Endodermal cell (in vitro differentiated cells): ENCODE measurements around the gene KDM1B. TPM values are rescaled to one million over a fixed set of nuclear protein-coding genes. Genes with fewer than 3 reads are reported as not detected.

Source experiments
- DNase-seq: peaks from one replicate; pipeline ENCODE4 v3.0.0-alpha.2; 2017
- H3K27ac ChIP-seq: 2 replicates; pipeline ENCODE4 v1.5.1; 2013; ENCODE audit warnings: mild to moderate bottlenecking, low read depth, low read length, moderate library complexity
- H3K27me3 ChIP-seq: 2 replicates; pipeline ENCODE4 v1.6.1; 2013; ENCODE audit warnings: mild to moderate bottlenecking, low read length, moderate library complexity; ENCODE audit not compliant: insufficient read depth, control insufficient read depth, poor library complexity, severe bottlenecking
- H3K36me3 ChIP-seq: 2 replicates; pipeline ENCODE4 v1.7.0; 2013; ENCODE audit warnings: mild to moderate bottlenecking, low read length, moderate library complexity; ENCODE audit not compliant: control insufficient read depth, insufficient read depth
- H3K4me1 ChIP-seq: one replicate; pipeline ENCODE4 v1.7.0; 2013; ENCODE audit warnings: low read length; ENCODE audit not compliant: control insufficient read depth, insufficient read depth
- H3K4me3 ChIP-seq: 2 replicates; pipeline ENCODE4 v1.5.1; 2013; ENCODE audit warnings: mild to moderate bottlenecking, low read length, moderate library complexity
- H3K9ac ChIP-seq: 2 replicates; pipeline ENCODE4 v1.6.1; 2013; ENCODE audit warnings: mild to moderate bottlenecking, low read length, moderate library complexity; ENCODE audit not compliant: poor library complexity, severe bottlenecking; ENCODE audit errors: extremely low read depth
- H3K9me3 ChIP-seq: 2 replicates; pipeline ENCODE4 v1.6.1; 2013; ENCODE audit warnings: mild to moderate bottlenecking, low read length, moderate library complexity; ENCODE audit not compliant: control insufficient read depth
- H3K27ac Mint-ChIP-seq: 2 replicates; pipeline ENCODE4 v1.8.0; 2020; ENCODE audit warnings: mixed read lengths
- H3K27me3 Mint-ChIP-seq: 2 replicates; pipeline ENCODE4 v1.8.0; 2021; ENCODE audit warnings: mild to moderate bottlenecking, mixed read lengths; ENCODE audit not compliant: insufficient read depth
- H3K36me3 Mint-ChIP-seq: 2 replicates; pipeline ENCODE4 v1.8.0; 2020; ENCODE audit warnings: low read depth, mixed read lengths
- H3K4me1 Mint-ChIP-seq: 2 replicates; pipeline ENCODE4 v1.8.0; 2020; ENCODE audit warnings: mixed read lengths
- H3K4me3 Mint-ChIP-seq: 2 replicates; pipeline ENCODE4 v1.8.0; 2020; ENCODE audit warnings: mild to moderate bottlenecking, moderate library complexity, mixed read lengths
- H3K9me3 Mint-ChIP-seq: 2 replicates; pipeline ENCODE4 v1.8.0; 2020; ENCODE audit warnings: mild to moderate bottlenecking, mixed read lengths
- CTCF ChIP-seq: fragments of 200-600 bp; sonication (generic); conservative IDR thresholded peaks from 2 replicates; pipeline ENCODE4 v1.5.0; 2021; ENCODE audit warnings: antibody characterized with exemption, mild to moderate bottlenecking
- WGBS, 2 experiments: methylation state at CpG; one replicate each; pipeline versions ENCODE4 v1.1.5 to v1.1.7; 2013; ENCODE audit warnings: missing lambda C conversion rate in 2 of 2, mixed read lengths in 1 of 2; ENCODE audit not compliant: insufficient coverage in 1 of 2, insufficient read length in 1 of 2; 5-methylcytosine and 5-hydroxymethylcytosine counted together
- total RNA-seq, 2 donors: library from RNA; stranded (reverse); fragmentation: NEBNext Ultra II Directional in 1 of 2; extraction: Animal tissue kit (Norgen Biotek cat#: 25700) in 1 of 2; gene quantifications; 2 replicates in 1 of 2; 3 replicates in 1 of 2; pipeline ENCODE4 v1.2.1, GENCODE V29; 2021

The KDM1B gene
- total RNA-seq, 2 donors from 2014 or later = 7.7 to 9.3 TPM

DNA sequence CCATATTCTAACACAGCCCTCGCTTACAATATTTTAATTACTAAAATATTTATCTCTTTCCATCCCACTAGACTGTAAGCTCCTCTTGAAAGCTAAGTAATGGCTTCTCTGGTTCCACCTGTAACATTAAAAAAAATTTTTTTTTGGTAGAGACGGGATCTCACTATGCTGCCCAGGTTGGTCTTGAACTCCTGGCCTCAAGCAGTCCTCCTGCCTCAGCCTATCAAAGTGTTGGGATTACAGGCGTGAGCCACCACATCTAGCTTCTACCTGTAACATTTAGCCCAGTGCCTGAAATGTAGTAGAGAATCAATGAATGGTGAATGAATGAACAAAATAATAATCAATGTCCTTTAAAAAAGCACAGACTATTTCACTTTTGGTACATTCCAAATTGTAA is 80.3 kb downstream of the KDM1B start:
- no peak for TF ChIP-seq CTCF
- peaks cover 71% of the 10 kb centered on the region for H3K36me3 ChIP-seq
- DNase-seq = no peak

DNA sequence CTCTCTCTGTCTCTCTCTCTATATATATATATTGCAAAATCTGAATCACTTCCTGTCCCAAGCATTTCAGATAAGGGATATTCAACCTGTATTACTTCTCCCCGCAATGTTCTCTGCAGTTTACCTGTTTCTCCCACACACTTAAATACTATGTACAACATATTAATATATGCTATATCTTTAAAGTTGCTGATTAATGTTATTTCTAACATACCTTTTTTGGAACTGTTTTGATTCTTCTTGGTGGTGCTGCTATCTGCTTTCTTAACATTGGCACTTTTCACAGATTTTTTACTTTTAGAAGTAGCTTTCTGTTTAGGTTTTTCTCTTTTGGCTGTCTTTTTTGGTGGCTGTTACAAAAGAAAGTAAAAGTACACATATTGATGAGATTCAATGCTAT is 81.9 kb downstream of the KDM1B start:
- Histone ChIP-seq H3K27ac (no peak overlapping the region), H3K4me1 (no peaks in the 10 kb centered on the region), H3K9ac (no peak overlapping the region), H3K36me3 (peaks cover 74% of the 10 kb centered on the region), H3K4me3 (no peak overlapping the region), H3K9me3 (peaks cover 37% of the 10 kb centered on the region), H3K27me3 (no peaks in the 10 kb centered on the region)
- no peak overlapping the region for H3K27ac Mint-ChIP-seq
- H3K36me3 Mint-ChIP-seq = peaks cover 86% of the 10 kb centered on the region
- peaks cover 35% of the 10 kb centered on the region for H3K9me3 Mint-ChIP-seq
- no peak for TF ChIP-seq CTCF
- H3K4me1 Mint-ChIP-seq = no peaks in the 10 kb centered on the region
- no peak overlapping the region for H3K4me3 Mint-ChIP-seq
- 100% methylated on average over 1 of the region's 1 CpG; no CpG with 5 or more reads in 1 of the 2 experiments for WGBS, 2 experiments
- no peak for DNase-seq
- no peaks in the 10 kb centered on the region for H3K27me3 Mint-ChIP-seq

More for the DNA sequence above, 80.3 kb downstream of the KDM1B start:
- WGBS, 2 experiments = 96 to 100% methylated on average over 2 to 3 of the region's 3 CpGs
- Histone ChIP-seq H3K4me3 (no peak overlapping the region), H3K9ac (no peak overlapping the region), H3K27ac (no peak overlapping the region), H3K27me3 (no peaks in the 10 kb centered on the region), H3K9me3 (peaks cover 49% of the 10 kb centered on the region), H3K4me1 (no peaks in the 10 kb centered on the region)
- no peak overlapping the region for H3K27ac Mint-ChIP-seq
- no peaks in the 10 kb centered on the region for H3K4me1 Mint-ChIP-seq
- H3K36me3 Mint-ChIP-seq = peaks cover 89% of the 10 kb centered on the region
- no peak overlapping the region for H3K4me3 Mint-ChIP-seq
- H3K27me3 Mint-ChIP-seq = no peaks in the 10 kb centered on the region
- peaks cover 52% of the 10 kb centered on the region for H3K9me3 Mint-ChIP-seq

GRCh38 chr6:18240230-18240629 is 85.0 kb downstream of the KDM1B start:
- no peaks in the 10 kb centered on the region for H3K4me1 Mint-ChIP-seq
- DNase-seq = no peak
- TF ChIP-seq CTCF = no peak
- peaks cover 94% of the 10 kb centered on the region for H3K36me3 ChIP-seq
- H3K4me3 Mint-ChIP-seq = no peak overlapping the region
- whole genome bisulfite sequencing, 2 experiments = 90 to 94% methylated on average over 2 of the region's 2 CpGs
- H3K27ac Mint-ChIP-seq = no peak overlapping the region
- H3K9me3 Mint-ChIP-seq = peaks cover 8% of the 10 kb centered on the region
- no peaks in the 10 kb centered on the region for H3K4me1 ChIP-seq
- H3K4me3 ChIP-seq = no peak overlapping the region
- no peak overlapping the region for H3K9ac ChIP-seq
- no peaks in the 10 kb centered on the region for H3K27me3 ChIP-seq
- no peaks in the 10 kb centered on the region for H3K27me3 Mint-ChIP-seq
- peaks cover 11% of the 10 kb centered on the region for H3K9me3 ChIP-seq
- peaks cover 84% of the 10 kb centered on the region for H3K36me3 Mint-ChIP-seq
- H3K27ac ChIP-seq = no peak overlapping the region
